GM18520 (cell line): Measurements from ENCODE around the gene NAIF1.
A peak's percentile ranks its signal among the peaks of the same experiment; 100 is the strongest.
"Not testable (repeated sequence)": the region's sequence is repeated elsewhere in the genome, so short reads cannot be mapped to it uniquely, and the experiment has no call there.

Experiments used
- ATAC-seq: cut with Tn5 transposase; IDR thresholded peaks from one replicate; pipeline ENCODE4 v1.9.1; 2021; ENCODE audit not compliant: unreplicated experiment

The NAIF1 gene

GRCh38 chr9:128036522-128036921 is 30.6 kb downstream of the NAIF1 start:
- ATAC-seq: not testable (repeated sequence)

DNA sequence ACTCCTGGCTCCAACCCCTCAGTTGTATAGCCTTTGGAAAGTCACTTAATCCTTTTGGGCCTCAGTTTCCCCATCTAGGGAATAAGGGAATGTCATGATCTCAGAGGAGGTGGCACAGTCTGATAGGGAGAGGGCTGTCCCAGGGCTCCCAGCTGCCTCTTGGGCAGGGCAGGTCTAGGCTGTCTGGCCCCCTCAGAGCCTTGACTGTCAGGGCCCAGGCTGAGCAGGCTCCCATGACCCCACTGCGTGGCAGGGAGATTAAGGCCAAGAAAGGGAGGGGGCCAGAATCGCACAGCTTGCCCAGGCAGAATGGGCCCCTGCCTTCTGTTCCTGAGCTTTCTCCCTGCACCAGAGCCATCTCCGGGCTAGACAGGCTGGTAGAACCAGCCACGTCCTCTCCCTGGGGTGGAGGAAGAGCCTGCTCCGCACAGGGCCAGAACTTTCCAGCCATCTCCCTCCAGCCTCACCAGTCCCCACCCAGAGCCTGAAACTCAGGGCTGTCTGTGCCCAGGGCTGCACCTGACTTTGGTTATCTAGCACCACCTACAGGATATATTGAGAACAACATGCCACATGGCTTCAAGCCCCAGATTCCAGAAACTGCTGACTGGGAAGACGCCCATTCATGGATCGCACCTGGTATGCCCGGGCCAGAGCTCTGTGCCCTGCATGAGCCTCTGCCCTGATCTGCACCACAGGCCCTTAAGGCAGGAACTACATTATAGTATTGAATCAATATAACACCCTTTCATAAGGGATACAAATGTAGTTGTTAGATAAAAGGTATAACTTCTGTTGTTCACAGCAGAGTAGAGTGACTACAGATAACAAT is 32.1 kb downstream of the NAIF1 start:
- no peak for ATAC-seq

- ATAC-seq: no peak
Measured at GRCh38 chr9:128033609-128034008, 33.5 kb downstream of the NAIF1 start.

- ATAC-seq: no peak
Measured at GRCh38 chr9:128027705-128028104, 39.4 kb downstream of the NAIF1 start.

DNA sequence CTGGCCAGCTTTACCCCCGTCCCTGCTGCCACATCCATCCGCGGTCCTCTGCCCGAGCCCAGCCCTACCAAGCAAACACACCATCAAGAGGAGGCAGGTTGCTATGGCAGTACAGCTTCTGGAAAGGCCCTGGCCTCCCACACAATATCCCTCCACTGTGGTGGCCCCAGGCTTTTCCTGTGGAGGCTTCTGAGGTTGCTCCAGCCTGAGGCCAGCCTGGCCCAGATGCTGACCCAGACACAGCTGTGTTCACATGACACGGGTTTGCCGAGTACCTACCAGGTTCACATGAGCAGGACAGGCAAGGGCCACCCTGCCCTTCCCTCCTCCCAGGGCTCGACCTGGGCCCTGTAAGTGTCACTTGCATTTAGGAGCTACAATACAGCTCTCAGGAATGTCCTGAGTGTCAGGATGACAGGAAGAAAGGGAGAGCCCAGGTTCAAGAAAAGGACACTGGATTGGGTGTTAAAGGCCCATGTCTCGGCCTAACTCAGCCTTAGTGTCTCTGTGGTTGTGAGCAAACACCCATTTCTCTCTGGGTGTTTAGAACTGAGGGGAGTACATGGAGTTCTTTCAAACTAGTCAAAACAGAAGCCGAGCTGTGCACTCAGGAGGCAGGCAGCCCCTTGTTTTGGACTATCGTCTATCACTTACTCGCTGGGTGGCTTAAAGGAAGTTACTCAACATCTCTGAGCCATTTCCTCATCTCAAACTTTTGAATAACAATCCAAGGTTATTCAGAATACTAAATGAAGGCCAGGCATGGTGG is 40.2 kb downstream of the NAIF1 start:
- no peak for ATAC-seq

- peak; percentile 34 for ATAC-seq
Measured at GRCh38 chr9:128026255-128026772, 40.8 kb downstream of the NAIF1 start.

GRCh38 chr9:128025736-128026135 is 41.4 kb downstream of the NAIF1 start:
- ATAC-seq: no peak

GRCh38 chr9:128024761-128025308 is 42.3 kb downstream of the NAIF1 start:
- ATAC-seq: no peak

DNA sequence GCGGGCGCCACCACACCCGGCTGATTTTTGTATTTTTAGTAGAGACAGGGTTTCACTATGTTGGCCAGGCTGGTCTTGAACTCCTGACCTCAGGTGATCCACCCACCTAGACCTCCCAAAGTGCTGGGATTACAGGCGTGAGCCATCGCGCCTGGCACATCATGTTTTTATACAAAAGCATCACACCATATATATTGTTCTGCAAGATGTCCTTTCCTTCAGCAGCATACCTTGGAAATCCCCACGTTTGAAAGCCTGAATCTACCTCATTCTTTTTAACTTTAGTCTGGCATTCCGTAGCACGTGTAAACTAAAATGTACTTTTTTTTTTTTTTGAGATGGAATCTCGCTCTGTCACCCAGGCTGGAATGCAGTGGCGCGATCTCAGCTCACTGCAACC is 43.4 kb downstream of the NAIF1 start:
- ATAC-seq: not testable (repeated sequence)

GRCh38 chr9:128022886-128023285 is 44.2 kb downstream of the NAIF1 start:
- ATAC-seq: no peak

DNA sequence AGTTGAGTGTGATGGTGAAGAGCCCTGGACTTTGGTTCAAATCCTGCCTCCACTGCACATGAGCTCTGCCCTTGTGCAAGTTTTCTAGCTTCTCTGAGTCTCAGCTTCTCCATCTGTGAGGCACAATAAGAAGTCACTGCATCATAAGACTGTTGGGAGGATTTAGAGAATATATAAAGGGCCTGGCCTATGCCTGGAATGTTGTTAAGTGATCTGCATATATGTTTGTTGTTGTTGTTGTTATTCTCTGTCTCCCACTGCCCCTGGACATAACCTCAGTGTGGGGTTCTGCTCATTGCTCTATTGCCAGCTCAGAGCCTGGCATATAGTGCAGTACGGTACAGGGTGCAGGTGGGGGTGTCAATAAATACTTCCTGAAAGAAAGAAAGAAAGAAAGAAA is 46.0 kb downstream of the NAIF1 start:
- no peak for ATAC-seq

DNA sequence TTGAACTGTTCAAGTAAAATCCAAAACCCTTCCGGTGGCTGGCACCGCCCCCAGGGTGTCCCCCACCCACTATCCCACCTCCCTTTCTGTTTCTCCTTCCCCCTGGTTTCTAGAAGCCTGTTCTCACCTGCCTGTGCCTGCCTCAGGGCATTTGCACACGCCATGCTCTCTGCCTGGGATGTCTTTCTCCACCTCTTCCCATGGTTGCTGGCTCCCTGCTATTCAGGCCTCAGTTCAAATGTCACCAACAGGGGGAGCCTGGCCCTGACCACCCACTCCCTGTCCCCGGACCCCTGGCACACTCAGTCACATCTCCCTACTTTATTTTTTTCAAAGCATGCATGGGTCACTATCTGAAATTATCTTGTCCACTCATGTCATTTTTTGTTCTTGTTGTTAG is 46.4 kb downstream of the NAIF1 start:
- ATAC-seq: no peak

DNA sequence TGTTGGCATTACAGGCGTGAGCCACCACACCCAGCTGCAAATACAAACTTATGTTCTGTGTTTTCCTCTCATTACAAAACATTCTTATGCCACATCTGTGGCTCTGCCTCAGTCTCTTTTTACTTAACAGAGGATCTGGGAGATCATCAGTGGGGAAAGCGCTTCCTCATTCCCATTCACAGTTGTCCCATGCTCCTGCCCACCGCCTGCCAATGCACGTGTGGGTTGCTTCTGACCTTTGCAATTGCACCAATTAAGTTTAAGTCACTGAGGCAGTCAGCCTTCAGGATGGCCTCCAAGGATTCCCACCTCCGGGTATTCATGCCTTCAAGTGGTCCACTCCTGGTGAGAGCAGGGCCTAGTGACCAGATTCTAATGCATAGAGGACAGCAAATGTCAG is 51.4 kb downstream of the NAIF1 start:
- ATAC-seq: no peak
